ENCODE results near the gene CTDNEP1.

Gene CTDNEP1

DNA sequence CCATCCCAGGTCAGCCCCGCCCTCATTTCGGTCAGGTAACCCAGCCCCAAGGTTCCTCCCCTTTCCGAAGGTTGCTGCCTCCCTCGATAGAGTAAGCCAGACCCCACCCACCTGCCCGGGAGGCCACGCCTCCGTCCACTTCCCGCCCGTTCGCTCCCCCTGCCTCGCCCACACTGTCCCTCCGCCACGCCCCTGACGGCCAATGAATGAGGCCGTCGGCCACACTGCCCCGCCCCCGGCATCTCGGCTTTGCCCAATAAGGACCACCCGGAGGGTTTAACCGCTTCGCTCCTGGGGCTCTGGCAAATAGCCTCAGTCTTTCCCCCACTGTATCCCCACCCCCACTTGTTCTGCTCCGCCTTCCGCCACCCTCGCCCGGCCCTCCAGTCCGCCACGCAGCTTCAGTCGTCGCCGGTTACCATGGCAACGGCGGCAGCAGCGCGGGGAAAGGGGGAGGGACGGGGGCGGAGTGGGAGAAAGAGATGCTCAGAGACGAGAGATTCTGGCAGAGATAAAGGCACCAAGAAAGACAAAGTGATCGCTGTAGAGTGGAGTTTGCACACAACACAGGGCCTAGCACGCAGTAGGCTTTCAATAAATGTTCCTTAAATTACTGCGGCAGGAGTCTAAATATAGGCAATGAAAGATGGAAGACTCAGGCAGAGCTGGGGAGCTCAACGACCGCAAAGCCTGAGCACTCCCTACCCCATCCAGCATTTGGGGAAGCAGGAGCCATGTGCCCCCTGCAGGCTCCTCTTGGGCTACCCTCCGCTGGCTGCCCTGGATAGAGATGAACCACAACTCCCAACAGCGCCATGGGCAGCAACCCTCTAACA lies 37.0 kb downstream of the CTDNEP1 start:
- peak; percentile 97 for DNase-seq

DNA sequence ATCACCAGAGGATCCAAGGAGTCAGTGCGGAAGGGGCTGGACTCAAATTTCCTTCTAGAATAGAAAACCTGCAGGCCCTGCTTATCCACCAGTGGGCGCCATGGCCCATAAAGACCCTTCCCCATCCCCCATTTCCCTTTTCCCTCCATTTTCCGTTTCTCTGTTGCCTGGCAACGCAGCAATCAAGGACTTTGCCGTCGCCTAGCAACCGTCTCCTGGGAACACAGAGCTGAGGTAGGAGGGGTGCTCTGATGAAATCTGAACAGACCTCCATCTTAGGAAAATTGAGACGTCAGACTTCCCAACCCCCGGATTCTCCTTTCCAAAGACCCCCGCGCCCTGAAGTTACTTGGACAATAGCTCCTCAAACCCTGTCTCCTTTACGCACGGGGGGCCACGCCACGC lies 37.6 kb downstream of the CTDNEP1 start:
- no peak for DNase-seq

DNA sequence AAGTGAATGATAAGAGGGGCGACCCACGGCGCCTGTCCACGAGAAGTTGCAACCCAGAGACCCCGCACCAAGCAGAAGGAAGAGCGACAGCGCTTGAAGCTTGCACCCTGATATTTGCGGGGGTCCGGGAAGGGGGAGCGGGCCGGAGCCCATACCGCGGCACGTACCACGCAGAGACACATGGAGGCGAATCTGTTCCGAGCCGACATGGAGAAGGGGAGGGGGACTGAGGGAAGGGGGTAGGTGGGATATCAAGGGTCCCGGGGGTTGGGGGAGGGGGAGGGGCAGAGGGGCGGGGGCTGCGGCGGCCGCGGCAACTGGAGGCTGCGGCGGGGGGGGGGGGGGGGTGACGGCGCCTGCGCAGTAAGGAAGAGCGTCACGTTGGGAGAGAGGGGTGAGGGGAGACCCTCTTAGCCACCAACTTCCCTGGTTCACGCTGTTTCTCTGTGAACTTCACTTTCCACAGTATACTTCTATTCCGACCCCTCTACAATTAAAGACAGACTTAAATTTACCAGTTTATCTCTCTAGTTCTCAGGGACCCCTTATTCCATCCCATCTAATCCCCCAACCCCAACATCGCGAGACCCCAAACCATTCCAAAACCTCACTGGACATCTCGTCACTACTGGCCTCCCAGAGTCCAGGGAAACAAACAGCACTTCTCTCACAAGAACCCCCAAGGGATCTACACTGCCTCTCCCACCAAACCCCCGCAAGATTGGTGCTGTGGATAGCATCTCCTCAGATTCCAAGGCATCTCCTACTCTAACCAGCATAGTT lies 39.9 kb downstream of the CTDNEP1 start:
- DNase-seq: no peak

DNA sequence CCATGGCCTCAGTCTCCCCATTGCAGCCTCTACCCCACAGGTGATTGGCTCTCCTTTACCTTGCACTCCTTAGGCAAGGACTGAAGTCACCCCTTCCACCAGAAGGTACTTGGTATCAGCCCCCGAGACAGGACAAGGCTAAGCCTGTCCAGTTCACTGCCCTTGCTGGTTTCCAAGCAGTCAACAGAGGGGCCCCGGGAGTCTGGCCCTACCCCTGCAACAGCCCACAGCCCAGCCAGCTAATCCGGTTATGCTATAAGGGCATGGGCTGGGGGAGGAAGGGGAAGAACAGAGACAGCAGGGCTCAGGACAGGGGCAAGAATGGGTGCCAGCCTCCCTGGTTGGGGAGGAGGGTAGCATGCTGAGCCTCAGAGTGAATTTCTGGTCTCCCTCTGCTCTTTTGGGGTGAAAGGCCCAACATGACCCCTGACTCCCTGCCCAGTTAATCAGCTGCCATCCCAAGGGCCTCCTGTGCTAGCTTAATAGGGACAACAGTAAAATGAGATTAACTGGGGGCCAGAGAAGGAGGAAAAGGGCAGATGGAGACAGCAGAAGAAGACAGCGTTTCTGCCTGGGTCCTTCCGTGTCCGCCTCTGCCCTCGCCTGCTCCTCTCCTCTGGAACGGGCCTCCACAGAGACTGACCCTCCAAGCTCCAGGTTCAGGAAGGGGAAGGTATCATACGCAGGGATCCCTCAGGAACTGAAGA lies 42.6 kb downstream of the CTDNEP1 start:
- DNase-seq: no peak

DNA sequence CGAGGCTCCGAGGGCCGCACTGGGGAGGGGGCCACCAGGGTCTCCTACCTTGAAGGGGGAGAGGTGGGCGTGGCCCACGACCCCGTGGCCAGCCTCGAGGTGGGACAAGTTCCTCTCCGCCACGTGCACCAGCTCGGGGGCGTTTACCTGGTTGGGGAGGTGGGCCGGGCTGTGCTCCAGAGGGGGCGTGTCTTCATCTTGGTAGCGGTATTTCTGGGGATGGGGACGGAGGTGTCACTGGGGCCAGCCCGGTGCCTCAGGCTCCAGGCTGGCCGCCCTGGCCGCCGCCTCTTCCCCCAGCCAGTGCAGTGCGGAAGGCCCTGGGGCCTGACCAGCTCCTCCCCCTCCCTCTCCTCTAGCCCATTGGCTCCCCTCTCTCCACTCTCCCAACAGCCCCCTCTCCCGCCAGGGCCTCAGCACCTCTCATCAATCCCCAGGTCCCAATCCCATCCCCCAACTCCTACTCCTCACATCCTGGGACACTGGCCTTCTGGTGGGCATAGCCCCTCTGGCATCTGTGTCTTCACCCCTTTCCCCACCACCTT lies 43.4 kb downstream of the CTDNEP1 start:
- no peak for DNase-seq

DNA sequence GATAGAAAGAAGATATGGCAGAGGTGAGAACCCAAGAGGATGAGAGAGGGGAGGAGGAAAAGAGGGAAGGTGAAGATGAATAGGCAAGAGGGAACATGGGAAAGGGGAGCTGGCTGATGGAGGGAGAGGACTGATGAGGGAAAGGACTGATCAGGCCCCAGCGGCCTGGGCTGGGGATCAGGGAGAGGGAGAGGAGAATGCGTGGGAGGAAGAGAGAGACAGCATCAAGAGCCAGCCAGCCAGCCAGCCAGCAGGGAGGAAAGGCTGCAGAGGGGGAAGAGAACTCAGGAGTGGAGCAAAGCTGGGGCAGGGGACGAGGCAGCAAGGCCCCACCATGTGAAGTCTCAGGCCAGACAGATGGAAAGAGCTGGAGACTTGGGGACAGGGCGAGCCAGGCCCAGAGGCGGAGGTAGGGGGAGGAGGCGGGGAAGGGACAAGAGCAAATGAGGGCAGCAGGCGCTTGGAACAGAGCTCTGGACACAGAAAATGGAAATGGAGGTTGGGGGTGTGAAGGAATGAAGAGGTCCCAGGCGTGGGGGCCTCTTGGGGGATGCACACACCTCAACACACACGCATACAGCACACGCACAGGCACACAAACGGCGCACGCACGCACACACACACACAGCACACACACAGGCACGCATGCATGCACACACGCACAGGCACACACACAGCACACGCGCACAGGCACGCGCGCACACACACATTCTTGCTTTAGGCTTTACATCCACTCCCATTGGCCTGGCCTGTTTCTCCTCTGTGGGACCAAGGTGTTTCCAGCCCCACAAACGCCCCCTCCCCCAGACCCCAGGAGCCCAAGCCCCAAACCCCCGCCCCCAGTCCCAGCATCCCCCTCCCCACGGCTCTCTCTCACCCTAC lies 44.2 kb downstream of the CTDNEP1 start:
- DNase-seq: no peak

DNA sequence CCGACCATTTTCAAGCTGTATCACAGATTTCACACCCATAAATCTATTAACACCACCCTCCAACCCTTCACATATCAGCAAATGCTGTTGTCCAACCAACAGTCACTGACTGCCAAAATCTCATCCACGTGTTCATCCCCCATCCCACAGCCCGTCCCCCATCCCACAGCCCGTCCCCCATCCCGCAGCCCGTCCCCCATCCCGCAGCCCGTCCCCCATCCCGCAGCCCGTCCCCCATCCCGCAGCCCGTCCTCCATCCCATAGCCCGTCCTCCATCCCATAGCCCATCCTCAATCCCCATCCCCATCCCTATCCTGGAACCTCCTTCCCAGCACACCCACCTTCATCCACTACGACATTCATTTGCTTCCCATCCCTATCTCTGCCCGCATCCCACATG lies 46.0 kb downstream of the CTDNEP1 start:
- no peak for DNase-seq

DNA sequence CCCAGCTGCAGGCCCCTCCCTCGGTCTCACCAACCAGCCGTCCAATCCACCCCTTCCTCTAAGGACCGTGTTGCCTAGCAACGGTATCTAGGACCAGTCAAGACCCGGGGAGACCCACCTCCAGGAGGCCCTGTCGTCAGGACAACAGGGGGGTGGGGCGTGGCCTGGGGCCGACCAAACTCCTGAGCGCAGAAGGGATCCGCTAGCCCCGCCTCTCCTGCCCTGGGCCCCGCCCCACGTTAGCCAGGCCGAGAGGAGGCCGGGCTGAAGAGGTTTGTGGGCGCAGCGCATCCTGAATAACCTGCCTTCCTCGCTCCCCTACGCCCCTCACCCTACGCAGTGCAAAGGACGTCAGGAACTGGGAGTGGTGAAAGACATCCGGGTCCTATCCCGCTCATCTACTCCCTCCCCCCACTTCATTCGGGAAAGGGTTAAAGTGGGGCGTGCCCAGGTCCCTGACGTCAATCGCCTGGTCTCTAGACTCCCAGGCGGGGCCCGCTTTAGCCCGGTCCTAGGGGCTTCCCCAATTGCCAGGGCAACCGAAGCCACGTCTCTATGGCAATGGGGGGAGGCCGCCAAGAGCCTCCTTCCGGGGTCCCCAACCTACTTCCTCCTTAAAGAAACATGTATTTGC lies 46.6 kb downstream of the CTDNEP1 start:
- DNase-seq: peak; percentile 88

DNA sequence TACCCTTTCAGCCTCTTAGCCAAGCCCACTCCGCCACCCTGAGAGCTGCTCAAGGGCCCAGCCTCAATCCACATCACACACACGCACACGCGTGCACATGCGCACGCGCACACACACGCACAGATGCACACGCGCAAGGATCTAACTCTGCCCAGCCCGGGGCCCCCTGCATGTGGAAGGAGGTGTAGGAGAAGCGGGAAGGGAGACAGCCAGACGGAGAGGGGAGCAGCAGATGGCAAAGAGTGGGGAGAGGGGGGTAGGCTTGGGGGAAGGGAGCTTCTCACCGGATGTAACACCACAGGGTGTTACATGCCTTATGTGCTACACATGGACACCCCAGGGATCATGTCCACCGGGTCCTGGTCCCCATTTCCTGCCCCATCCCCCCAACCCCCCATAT lies 47.2 kb downstream of the CTDNEP1 start:
- DNase-seq: no peak

DNA sequence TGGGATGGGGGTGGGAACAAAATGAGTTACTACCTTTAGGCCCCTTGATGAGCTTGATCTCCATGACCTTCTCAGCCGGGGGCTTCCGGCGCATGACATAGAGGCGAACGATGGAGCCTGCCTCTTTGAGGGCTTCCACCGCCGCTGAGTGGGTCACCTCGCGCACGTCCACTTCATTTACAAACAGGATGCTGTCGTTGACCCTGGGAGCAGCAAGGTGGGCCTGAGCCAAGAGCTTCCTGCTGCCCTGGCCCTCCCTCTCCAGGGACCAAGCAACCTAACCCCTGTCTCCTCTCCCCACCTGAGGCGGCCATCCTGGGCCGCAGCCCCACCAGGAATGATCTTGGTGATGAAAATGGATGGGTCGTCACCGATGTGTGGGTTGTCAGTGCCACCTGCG lies 48.1 kb downstream of the CTDNEP1 start:
- DNase-seq: no peak

DNA sequence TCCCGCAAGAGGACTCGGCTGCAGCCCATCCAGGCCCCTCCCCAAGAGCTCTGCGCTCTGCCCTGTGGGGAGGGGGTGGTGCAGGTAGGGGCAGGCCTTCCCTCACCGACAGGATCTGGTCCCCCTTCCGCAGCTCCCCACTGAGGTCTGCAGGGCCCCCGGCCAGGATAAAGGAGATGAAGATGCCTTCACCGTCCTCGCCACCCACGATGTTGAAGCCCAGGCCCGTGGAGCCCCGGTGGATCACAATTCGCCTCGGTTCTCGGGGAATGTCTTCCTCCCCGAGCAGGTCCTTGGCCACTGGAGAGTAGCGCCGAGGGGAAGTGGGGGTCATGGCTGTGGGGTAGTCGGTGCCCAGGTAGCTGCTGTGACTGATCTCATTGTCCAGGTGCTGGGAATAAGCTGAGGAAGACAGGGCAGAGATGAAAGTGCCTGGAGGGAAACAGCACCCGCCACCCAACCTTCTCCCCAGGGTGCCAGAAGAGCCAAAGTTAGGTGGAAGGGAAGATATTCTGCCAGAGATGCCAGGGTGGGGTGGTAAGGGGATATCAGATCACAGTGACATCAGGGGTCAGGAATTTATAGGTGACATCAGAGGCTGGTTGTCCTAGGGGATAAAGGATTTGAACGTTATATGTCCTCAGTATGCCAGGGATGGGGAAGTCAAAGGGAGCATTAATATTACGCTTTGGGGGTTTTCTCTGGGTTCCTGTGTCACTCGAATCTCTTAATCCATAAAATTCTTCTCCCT lies 54.7 kb downstream of the CTDNEP1 start:
- no peak for DNase-seq

DNA sequence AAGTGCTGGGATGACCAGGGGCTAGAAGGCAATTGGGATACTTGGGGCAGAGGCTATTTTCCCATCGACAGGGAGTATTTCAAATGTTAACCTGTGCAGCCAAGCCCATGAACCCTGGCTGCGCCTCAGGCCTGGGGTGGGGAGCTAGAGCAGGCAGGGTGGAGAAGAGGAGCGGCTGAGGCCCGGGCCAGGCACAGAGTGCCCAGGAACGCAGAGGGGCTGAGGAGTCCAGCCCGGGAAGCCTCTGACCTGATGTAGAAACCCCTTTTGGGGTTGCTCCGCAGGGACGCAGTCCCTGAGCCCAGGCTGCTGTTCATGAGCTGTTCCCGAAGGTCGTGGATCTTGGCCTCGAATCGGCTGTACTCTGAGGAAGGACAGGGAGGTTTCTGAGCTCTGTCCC lies 55.6 kb downstream of the CTDNEP1 start:
- DNase-seq: no peak

Data from activated effector memory CD4-positive, alpha-beta T cell treated with Interleukin-2 at 50 U/mL for 16 hours (primary cell).